ENCODE measurements around the gene C14orf180. TPM values are rescaled to one million over a fixed set of nuclear protein-coding genes. Genes with fewer than 3 reads are reported as not detected.

C14orf180 gene
- total RNA-seq, 1 experiment from 2014 or later: not detected

DNA sequence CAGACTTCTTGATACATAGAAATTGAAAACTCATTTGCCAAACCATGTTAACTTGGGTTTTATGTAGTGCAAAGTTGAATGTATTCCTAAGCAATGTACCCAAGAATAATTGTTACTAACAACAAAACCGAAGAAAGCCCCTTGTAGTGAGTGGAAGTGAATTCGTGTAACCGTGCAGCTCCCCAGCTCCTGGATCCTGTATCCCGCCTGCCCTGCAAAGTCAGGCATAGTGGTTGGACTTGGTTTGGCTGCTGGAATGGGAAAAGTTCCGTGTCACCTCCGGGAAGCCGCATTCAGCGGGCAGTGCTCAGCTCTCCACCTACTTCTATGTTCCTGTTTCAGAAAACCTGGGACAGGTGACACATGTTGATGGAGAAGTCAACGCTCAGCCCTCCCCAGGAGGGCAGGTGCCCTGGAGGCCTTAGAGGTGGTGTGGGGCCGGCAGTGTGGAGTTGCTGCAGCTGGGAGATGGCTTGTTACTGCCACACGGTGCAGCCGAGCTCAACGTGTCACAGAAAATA, 29.2 kb upstream of the C14orf180 start:
- no peak for DNase-seq (ENCODE audit: low read depth)

DNA sequence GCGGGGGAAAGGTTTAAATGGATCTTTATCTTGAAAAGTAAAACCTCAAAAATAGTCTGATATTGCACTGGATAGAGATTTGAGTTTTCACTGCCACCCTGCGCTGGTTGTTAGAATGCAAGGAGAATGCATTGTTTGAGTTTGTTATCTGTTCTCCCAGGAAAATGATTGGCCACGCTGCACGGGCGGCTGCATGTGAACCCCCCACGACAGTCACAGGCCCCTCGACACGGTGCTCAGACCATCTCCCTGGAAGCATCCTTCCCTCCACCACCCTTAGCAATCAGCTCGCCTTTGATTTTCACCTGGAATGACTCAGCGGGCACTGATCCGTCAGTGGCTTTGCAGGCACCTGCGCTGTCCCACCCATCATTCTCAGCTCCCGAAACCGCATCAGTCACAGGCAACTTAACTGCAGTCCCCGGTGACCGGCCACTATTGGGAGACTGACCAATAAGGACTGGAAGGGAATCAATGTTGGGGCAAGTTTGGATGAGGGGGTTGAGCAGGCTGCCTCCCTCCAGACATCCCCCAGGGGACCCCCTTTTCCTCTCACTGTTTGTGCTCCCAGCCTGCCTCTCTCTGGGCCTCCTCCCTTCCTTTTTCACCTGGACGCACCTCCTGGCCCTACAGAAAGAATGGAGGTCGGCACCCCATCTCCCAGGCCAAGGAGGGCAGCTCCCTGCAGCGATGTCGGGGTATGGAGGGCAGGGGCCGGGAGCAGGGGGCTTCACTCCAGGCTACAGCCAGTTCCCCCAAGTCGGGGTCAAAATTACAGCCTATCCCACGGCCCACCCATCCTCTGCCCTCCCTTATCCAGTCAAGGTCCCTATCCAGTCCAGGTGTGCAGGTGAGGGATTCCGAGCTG, 28.5 kb upstream of the C14orf180 start:
- no peak for DNase-seq (ENCODE audit: low read depth)

DNA sequence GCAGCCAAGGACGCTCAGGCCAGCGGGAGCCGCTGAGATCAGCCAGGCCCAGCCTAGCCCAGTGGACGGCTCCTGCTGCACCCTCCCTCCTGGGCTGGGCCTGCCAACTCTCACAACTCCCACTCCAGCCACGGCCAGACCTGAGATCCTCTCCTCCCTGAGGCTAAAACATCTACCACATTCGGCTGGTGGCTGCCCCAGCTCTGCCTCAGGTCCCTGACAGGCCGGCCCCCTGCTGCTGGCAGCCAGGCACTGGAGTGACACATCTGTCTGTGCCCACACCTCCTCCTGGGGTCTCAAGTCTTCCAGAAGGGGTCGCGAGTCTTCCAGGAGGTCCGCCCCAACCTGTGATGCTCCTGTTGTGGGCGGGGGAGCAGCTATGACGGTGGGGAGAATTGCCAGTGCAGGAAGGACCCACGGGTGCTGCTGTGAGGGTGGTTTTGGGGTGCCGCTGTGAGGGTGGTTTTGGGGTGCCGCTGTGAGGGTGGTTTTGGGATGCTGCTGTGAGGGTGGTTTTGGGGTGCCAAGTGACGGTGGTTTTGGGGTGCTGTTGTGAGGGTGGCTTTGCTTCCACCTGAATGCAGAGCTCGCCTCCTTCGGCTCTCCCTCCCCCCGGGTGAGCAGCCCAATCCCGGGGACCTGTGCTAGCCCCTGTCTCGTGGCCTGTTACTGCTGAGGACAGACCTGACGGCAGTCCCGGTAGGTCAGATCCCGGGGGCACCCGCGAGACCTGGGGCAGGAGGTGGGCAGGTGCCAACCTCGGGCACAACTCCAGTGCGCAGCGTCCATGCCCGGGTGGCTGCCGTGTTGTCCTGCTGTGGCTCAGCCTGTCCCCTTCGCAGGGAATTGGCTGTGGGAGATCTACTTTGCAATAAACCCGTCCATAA, 27.5 kb upstream of the C14orf180 start:
- no peak for DNase-seq (ENCODE audit: low read depth)

DNA sequence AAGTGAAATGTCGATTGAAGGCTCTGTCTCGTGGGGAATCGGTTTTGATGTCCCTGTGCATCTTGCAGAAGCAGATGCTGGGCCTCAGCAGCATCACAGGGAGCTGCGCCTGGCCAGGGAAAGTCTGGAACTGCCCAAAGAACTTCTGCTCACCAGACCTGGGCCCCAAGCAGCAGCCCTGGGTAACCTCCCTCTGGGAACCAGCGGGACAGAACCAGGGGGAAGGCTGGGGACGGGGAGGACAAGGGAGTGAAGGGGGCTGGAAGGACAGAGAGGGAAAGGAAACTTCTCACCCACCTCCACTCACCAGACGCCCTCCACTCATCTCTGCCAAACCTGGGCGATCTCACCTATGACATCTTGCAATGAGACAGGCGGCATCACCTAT, 26.8 kb upstream of the C14orf180 start:
- DNase-seq (ENCODE audit: low read depth): no peak

DNA sequence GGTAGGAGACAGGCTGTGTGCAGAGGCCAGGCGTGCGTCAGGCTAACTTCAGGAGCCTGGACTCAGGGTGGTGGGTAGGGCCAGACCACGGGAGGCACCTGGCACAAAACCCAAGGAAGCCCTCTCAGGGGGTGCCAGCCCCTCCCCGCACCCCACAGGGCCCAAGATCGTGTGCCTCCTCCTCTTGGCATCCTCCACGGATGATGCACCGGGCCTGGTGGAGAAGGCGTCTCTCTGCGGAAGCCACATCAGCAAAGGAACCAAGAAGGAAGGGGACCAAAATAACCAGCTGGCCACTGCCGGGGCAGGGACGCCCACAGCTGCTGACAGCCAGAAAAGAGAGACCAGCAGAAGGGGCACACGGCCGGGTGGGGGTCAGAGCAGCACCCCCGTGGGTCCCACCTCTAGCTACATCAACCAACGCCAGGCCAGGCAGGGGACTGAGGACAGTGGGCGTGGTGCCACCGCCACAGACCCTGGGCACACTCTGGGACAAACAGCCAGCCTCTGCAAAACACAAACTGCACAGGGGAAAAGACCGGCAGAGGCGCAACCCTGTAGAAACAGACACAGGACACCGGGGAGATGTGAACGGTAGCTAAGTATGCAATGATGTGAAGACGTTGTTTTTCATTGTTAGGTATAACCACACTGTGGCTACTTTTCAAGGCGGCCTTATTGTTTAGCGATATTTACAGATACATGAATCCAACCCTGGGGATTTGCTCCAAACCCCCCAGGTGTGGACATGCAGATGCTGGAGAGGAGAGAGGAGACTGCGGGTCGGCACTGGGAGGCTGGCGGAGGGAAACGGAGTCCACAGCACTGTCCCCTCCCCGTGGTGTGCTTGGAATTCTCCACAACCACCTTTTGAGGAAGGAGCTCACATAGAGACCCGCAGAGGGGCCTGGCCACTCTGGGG, 26.1 kb upstream of the C14orf180 start:
- no peak for DNase-seq (ENCODE audit: low read depth)

DNA sequence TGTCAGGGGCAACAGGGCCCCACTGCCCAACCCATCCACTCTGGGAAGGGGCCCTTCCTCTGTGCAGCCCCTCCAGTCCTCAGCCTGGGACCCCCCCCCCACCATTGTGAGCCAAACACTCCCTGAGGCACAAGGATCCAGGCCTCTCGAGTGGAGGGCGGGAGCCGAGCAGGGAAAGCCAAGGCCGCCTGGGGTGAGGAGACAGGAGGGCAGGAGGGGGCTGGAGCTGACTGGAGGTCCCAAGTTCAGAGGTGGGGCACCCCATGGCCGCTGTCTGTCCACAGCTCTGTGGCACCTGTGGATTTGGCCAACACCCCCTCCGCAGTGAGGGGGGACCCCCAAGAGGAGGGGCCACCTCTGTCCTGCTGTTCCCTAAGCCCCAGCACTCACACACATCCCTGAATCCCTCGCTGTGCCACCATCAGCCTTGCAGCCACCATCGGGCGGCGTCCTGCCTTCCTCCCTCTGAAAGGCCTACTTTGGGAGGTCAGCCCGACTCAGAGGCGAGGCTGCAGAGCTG, 25.4 kb upstream of the C14orf180 start:
- DNase-seq (ENCODE audit: low read depth): no peak

DNA sequence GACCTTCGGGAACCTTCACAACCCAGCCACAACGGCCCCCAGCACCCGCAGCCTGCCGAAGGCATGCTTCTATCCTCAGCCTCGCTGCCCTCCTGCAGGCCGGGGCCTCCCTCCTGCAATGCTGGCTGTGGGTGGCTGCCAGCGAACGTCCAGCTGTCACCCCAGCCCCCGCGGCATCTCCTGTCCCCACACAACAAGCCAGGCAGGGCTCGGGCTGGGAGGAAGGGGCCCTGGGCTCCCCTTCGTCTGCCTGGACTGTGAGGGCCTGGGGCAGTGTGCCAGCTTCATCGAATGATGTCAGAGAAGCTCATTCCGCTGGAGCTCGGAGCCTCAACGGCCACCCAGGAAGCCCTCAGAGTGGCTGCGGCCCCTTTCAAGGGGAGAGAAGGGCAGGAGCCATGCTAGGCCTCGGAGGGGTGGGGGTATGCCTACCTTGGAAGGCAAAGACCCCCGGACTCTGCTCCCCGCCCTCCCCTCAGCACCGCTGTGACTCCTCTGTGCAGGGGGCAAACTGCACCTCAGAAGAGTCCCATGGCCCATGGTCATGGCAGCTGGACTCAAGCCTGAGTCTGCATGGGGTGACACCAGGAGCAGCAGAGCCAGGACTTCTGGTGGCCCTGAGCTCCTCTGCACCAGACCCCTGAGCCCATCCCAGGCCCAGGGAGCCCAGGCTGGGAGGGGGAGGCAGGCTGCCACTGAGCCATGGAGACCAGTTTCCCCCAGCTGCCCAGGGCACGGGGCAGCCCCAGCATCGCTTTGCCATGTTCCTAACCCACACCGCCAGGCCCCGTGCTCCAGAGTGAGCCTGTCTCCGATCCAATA, 24.7 kb upstream of the C14orf180 start:
- DNase-seq (ENCODE audit: low read depth): no peak

DNA sequence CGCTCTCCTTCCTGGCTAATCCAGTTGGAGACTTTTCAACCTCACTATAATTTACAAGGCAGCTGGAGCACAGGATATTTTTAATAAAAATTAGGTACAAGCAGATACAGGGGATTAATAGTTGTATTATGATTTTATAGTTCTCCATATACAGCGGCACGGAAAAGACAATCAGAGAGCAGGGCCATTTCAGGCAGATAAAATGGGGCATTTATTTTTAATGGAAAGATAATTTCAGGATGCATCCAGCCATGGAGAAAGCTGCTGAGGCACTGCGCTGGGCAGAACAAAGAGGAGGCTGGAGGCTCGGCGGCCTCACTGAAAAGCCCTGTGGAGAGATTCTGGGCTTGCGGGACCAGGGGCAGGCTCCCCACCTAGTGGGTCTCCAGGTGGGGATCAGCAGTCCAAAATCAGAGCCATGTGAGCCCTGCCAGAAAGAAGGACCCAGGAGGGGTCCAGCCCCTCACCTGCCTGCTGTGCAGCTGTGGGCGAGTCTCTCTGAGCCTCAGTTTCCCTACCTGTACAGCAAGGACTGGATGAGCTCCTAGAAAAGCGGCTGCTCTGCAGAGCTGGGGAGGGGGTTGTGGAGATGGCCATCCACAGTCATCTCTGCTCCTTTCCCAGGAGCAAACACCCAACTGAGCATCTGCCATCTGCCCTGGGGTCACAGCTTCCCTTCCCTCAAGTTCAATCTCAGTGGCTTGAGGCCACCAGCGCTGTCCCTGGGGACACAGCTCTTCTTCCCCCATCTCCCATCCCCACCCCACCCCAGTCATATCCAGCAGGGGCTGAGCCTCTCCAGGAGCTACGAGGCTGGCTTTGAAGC, 23.9 kb upstream of the C14orf180 start:
- DNase-seq (ENCODE audit: low read depth): no peak

DNA sequence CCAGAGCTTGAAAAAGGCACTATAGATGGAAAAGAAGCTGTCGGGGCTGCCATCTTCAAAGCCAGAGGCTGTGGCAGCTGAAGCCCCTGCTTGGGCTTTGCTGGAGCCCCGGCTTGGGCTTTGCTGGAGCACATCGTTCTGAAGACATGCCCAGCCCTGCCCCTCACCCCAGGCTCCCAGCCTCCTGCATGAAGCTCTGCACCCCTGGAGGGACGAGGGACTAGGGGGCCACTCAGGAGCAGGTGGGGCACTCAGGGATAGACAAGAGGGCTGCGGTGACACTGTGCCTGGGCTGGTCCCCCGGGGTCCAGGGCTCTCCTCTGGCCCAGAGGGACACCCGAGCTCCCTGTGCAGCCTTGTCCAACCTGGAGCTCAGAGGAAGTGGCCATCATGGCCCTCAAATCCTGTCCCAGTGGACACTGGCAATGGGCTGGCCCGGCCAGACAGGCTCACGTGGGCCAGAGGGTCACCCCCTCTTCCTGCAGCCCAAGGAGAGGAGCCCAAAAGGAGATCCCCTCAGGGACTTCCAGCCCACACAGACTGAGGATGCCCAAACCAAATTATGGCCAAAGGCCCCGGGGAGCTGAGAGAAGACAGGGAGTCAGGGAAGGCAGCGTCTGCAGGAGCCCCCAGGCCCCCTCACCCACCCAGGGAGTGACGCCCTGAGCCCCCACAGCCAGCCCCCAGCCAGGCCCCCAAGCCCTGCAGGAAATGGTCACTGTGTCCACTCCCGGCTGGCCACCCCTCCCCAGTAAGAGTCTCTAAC, 23.1 kb upstream of the C14orf180 start:
- DNase-seq (ENCODE audit: low read depth): no peak

DNA sequence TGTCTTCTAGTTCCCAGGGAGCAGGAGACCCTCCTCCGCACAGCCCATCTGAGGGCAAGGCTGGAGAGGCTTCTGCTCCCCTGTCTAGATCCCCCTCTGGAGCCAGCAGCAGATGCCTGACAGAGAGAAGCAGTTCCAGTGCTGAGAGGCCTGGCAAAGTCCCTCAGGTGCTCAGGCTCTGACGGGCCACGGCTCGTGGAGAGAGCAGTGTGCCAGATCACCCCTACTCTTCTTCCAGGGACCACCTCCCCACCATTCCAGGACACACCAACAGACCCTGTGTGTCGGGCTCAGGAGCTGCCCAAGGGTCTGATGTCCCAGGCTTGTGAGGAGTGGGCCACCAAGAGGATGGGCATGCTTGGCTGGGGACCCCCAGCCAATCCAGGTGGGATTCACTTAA, 22.5 kb upstream of the C14orf180 start:
- DNase-seq (ENCODE audit: low read depth): no peak

DNA sequence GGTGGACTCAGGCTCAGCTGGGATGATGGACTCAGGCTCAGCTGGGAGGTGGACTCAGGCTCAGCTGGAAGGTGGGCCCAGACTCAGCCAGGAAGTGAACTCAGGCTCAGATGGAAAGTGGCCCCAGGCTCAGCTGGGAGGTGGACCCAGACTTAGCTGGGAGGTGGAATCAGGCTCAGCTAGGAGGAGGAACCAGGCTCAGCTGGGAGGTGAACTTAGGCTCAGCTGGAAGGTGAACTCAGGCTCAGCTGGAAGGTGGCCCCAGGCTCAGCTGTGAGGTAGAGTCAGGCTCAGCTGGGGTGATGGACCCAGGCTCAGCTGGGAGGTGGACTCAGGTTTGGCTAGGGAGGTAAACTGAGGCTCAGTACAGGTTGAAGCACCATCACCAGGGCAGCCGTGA, 21.8 kb upstream of the C14orf180 start:
- DNase-seq (ENCODE audit: low read depth): no peak

DNA sequence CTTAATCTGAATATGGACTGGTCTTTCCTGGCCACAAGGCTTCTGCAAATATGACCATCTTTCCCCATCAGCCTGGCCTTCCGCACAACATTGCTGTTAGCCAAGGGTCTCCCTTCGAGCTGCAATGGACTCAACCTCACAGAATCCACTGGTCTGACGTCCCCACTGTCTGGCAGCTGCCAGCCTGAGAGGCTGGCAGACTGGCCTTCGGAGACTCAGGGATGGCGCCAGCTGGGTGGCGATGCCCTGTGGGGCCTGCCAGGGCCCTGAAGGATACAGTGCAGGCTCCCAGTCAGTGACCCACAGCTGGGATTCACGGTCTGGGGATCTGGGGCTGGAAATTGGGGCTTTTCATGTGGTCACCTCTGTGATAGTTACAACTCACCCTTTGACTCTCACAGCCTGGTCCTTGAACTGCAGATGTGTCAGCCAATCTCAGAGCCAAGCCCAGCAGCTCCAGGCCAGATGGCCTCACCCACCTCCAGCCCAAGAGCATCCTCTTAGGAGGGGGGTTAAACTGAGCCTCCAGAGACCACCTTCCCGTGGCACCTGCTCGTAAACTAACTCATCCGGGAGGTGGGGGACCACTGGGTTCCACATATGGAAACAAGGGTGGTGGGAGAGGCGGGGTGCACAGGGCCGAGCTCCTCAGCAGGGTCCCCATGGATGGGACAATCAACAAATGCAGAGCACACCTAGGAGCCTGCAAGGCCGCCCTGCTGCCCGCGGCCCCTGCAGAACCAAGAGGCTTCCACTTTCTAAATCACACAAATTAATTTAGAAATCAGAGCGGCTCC, 21.1 kb upstream of the C14orf180 start:
- DNase-seq (ENCODE audit: low read depth): no peak

DNA sequence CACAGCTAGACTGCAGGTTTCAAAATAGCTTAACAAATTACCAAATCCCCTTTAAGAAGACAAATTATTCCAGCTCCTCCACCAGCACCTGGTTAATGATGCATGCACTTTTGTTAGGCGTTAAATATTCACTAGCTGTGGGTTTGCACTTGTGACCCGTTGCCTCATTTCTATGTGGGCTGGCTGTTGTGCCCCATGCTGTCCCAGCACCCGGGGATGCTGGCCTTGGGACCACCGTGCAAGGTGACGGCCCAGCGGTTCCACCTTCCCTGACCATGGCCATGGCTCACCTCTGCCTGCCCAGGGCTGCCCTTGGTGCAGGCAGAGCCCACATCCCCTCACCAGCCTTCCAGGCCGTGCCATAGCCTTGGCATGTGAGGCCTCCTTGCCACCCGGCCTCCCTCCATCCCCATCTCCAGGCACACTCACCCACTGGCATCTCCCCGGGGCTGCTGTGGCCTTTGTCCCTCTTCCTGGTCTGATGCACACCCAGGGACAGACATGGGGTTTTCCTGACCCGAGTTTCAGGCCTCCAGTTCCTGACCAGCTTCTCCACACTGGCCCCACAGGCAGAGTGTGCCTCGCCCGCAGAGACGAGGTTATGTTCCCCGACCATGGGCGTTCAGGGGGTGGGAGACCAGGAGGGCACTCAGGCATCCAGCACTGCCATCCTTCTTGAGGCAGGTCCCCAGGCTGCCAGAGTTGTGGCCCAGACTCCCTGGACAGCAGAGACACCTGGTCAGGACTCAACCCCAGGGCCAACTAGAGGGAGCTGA, 20.3 kb upstream of the C14orf180 start:
- no peak for DNase-seq (ENCODE audit: low read depth)

DNA sequence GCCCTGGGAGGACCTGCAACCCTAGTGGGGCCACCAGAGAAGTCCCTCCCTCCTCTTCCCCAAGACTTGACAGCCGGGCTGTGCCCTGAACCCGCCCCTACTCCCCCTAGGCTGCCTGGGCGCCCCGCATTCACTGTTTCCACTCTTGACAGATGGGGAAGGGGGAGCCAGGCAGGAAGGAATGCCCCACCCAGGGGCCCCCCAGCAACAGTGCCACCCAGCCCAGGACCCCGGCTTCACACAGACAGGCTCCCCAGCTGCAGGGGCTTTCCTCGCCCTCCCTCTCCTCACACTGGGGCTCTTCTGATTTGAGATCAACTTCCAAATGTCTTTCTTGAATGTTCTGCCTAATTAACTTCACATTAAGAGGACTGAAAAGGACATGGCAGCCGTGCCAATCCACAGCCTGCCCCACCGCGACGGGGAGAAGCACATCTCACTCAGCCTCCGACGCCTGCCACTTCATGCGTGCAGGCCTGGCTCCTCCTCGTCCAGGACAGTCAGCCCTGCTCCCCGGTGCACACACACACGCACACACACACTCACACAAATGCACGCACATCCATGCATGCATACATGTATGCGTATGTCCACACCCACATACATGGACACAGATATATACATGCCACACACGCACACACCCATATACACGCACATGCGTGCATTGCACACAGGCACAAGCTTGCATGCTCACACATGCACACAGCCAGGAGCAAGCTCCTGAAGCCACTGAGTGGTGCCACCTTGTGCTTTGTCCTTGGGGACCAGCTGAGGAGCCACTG, 19.6 kb upstream of the C14orf180 start:
- DNase-seq (ENCODE audit: low read depth): no peak

DNA sequence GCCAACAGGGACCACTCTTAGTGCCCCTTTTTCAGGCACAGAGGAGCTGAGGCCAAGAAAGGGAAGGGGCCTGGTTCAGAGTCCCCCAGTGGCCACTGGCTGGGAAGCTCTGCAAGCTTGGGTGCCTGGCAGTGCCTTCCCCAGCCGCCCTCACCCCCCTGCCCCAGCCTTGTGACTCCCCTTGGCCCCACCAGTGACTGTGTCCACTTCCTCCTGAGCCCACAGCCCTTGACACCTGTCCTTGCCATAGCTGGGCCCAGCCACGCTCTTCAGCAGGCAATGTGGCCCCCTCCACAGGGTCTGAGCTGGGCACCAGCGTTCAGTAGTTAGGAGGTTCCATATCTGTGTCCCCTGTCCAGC, 19.0 kb upstream of the C14orf180 start:
- DNase-seq (ENCODE audit: low read depth): no peak

DNA sequence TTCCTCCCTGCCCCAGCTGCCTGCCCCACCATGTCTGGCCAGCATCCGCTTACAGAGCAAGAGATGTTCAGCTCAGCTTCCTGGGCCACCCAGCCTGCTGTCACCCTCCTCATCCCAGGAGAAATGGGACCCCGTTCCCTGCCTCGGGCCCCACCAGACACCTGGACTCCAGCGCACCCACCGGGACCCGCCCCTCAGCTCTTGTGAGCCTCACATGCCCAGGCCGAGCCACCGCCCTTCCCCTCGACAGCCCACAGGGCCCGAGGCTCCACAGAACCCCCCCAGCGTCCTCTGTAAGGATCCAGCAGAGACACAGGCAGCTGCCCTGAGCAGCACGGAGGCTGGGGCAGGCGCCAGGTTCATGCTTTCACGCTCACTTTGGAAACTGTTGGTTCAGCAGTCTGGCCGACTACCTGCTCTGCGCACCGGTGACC, 18.4 kb upstream of the C14orf180 start:
- no peak for DNase-seq (ENCODE audit: low read depth)
